GM20431 (cell line): ENCODE measurements around the gene GOLGA6L2.
"Not testable (repeated sequence)": the region's sequence is repeated elsewhere in the genome, so short reads cannot be mapped to it uniquely, and the experiment has no call there.

ENCODE experiments used
- in situ Hi-C: fragments of 300-500 bp; cut with MseI, MboI; formaldehyde crosslinking; loops from one replicate; pipeline ENCODE4 v1.15.0; 2020; ENCODE audit warnings: low sequenced_read_pairs; ENCODE audit not compliant: unreplicated experiment

The GOLGA6L2 gene

GRCh38 chr15:23447107-23447500, at the start of gene GOLGA6L2:
TSS of gene GOLGA6L2 (minus strand) at chr15:23447243. CDS start at chr15:23447181, 62 bp downstream.
- in situ Hi-C loops, result no loop called here

- in situ Hi-C loops, result no loop called here
Observed at GRCh38 chr15:23484870-23485269, 37.8 kb upstream of the GOLGA6L2 start.

GRCh38 chr15:23483821-23484299, 36.8 kb upstream of the GOLGA6L2 start:
- in situ Hi-C loops, result no loop called here

GRCh38 chr15:23482764-23483489, 35.9 kb upstream of the GOLGA6L2 start:
- in situ Hi-C loops, result no loop called here

GRCh38 chr15:23482228-23482627, 35.2 kb upstream of the GOLGA6L2 start:
- in situ Hi-C loops, result no loop called here

GRCh38 chr15:23477920-23478319, 30.9 kb upstream of the GOLGA6L2 start:
- in situ Hi-C loops, result no loop called here

GRCh38 chr15:23472678-23473077, 25.6 kb upstream of the GOLGA6L2 start:
- in situ Hi-C loops, result no loop called here

GRCh38 chr15:23472033-23472432, 25.0 kb upstream of the GOLGA6L2 start:
- in situ Hi-C loops, result no loop called here

- in situ Hi-C loops, result no loop called here
Observed at GRCh38 chr15:23467110-23467600, 20.1 kb upstream of the GOLGA6L2 start.

GRCh38 chr15:23457890-23458289, 10.8 kb upstream of the GOLGA6L2 start:
- in situ Hi-C loops, result no loop called here

- in situ Hi-C loops, result no loop called here
Observed at GRCh38 chr15:23446215-23447106, 582 bp downstream of the GOLGA6L2 start.

GRCh38 chr15:23444269-23444668, 2.8 kb downstream of the GOLGA6L2 start:
- in situ Hi-C loops, result no loop called here

- in situ Hi-C loops, result no loop called here
Observed at GRCh38 chr15:23441204-23441603, 5.8 kb downstream of the GOLGA6L2 start.

GRCh38 chr15:23440596-23440995, 6.4 kb downstream of the GOLGA6L2 start:
- in situ Hi-C loops, result no loop called here

GRCh38 chr15:23439513-23439912, 7.5 kb downstream of the GOLGA6L2 start:
- in situ Hi-C loops, result no loop called here

GRCh38 chr15:23438816-23439466, 8.1 kb downstream of the GOLGA6L2 start:
- in situ Hi-C loops, result no loop called here

- in situ Hi-C loops, result no loop called here
Observed at GRCh38 chr15:23437673-23438072, 9.4 kb downstream of the GOLGA6L2 start.

GRCh38 chr15:23437146-23437545, 9.9 kb downstream of the GOLGA6L2 start:
- in situ Hi-C loops, result no loop called here

GRCh38 chr15:23436421-23436820, 10.6 kb downstream of the GOLGA6L2 start:
- in situ Hi-C loops, result no loop called here

GRCh38 chr15:23434699-23435098, 12.3 kb downstream of the GOLGA6L2 start:
- in situ Hi-C loops, result not testable (repeated sequence)
